ENCODE measurements around the gene IRS2.

DNA sequence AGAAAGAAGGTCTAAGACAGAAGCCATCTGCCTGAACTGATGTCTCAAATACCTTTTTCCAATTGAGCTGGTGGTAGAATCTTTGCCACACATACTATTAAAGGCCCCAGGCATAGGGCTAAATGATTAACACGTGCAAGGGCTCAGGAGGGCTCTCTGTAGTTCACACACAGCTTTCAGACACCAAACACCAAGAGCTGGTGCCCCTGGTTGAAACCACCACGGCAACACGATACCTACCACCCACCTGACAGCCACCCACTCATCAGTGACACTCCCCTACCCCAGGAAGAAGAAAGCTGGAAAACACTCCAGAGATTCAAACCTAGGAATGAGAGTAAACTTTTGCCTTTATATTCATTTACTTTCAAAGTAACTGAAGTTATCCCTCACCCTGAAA is 26.8 kb downstream of the IRS2 start:
- TF ChIP-seq, protein P1, sequence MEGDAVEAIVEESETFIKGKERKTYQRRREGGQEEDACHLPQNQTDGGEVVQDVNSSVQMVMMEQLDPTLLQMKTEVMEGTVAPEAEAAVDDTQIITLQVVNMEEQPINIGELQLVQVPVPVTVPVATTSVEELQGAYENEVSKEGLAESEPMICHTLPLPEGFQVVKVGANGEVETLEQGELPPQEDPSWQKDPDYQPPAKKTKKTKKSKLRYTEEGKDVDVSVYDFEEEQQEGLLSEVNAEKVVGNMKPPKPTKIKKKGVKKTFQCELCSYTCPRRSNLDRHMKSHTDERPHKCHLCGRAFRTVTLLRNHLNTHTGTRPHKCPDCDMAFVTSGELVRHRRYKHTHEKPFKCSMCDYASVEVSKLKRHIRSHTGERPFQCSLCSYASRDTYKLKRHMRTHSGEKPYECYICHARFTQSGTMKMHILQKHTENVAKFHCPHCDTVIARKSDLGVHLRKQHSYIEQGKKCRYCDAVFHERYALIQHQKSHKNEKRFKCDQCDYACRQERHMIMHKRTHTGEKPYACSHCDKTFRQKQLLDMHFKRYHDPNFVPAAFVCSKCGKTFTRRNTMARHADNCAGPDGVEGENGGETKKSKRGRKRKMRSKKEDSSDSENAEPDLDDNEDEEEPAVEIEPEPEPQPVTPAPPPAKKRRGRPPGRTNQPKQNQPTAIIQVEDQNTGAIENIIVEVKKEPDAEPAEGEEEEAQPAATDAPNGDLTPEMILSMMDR (IDR thresholded peaks at IDR 0.05) = no peak
- TF ChIP-seq JUND (IDR thresholded peaks at IDR 0.05) (no peak), RFX5 (IDR thresholded peaks at IDR 0.05; ENCODE audit: low read length) (no peak), POLR2AphosphoS5 (IDR thresholded peaks at IDR 0.05; ENCODE audit: low read depth, low read length) (no peak), GABPA (IDR thresholded peaks at IDR 0.05; ENCODE audit: low read depth) (no peak), RCOR1 (IDR thresholded peaks at IDR 0.05; ENCODE audit: low read length) (no peak)
- TF ChIP-seq, protein P2, sequence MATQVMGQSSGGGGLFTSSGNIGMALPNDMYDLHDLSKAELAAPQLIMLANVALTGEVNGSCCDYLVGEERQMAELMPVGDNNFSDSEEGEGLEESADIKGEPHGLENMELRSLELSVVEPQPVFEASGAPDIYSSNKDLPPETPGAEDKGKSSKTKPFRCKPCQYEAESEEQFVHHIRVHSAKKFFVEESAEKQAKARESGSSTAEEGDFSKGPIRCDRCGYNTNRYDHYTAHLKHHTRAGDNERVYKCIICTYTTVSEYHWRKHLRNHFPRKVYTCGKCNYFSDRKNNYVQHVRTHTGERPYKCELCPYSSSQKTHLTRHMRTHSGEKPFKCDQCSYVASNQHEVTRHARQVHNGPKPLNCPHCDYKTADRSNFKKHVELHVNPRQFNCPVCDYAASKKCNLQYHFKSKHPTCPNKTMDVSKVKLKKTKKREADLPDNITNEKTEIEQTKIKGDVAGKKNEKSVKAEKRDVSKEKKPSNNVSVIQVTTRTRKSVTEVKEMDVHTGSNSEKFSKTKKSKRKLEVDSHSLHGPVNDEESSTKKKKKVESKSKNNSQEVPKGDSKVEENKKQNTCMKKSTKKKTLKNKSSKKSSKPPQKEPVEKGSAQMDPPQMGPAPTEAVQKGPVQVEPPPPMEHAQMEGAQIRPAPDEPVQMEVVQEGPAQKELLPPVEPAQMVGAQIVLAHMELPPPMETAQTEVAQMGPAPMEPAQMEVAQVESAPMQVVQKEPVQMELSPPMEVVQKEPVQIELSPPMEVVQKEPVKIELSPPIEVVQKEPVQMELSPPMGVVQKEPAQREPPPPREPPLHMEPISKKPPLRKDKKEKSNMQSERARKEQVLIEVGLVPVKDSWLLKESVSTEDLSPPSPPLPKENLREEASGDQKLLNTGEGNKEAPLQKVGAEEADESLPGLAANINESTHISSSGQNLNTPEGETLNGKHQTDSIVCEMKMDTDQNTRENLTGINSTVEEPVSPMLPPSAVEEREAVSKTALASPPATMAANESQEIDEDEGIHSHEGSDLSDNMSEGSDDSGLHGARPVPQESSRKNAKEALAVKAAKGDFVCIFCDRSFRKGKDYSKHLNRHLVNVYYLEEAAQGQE (IDR thresholded peaks at IDR 0.05; ENCODE audit: low read depth, low read length) = no peak

Data from SK-N-SH (cell line).